GM18505 (cell line): Measurements from ENCODE around the gene C15orf40.
A peak's percentile ranks its signal among the peaks of the same experiment; 100 is the strongest.
"Not testable (repeated sequence)": the region's sequence is repeated elsewhere in the genome, so short reads cannot be mapped to it uniquely, and the experiment has no call there.

ENCODE experiments used
- ATAC-seq: cut with Tn5 transposase; IDR thresholded peaks from one replicate; pipeline ENCODE4 v1.9.1; 2021; ENCODE audit not compliant: unreplicated experiment
- POLR2A ChIP-seq: IDR thresholded peaks from 4 replicates; pipeline ENCODE4 v1.6.1; 2011; ENCODE audit warnings: borderline replicate concordance; ENCODE audit not compliant: insufficient read depth, insufficient read length; ENCODE audit errors: extremely low read depth

Gene C15orf40

GRCh38 chr15:82952158-82953081, 59.0 kb downstream of the C15orf40 start, which contains the start of gene HOMER2:
TSS of gene HOMER2 (minus strand) at chr15:82952720. CDS start at chr15:82952535, 185 bp downstream.
- ATAC-seq, result no peak
- TF ChIP-seq POLR2A, result no peak

GRCh38 chr15:82951472-82952157, 59.8 kb downstream of the C15orf40 start:
- no peak for ATAC-seq
- TF ChIP-seq POLR2A, result no peak

- no peak for TF ChIP-seq POLR2A
- ATAC-seq, result peak; percentile 50
Measured at GRCh38 chr15:82950746-82951370, 60.6 kb downstream of the C15orf40 start.

GRCh38 chr15:82950295-82950694, 61.1 kb downstream of the C15orf40 start:
- peak; percentile 11 for ATAC-seq
- TF ChIP-seq POLR2A, result no peak

GRCh38 chr15:82946155-82946701, 65.2 kb downstream of the C15orf40 start:
- TF ChIP-seq POLR2A, result no peak
- ATAC-seq, result no peak

GRCh38 chr15:82945326-82945725, 66.1 kb downstream of the C15orf40 start:
- ATAC-seq, result no peak
- no peak for TF ChIP-seq POLR2A

- no peak for TF ChIP-seq POLR2A
- ATAC-seq, result no peak
Measured at GRCh38 chr15:82944821-82945220, 66.6 kb downstream of the C15orf40 start.

- ATAC-seq, result no peak
- no peak for TF ChIP-seq POLR2A
Measured at GRCh38 chr15:82944056-82944455, 67.4 kb downstream of the C15orf40 start.

- no peak for TF ChIP-seq POLR2A
- ATAC-seq, result no peak
Measured at GRCh38 chr15:82943176-82943575, 68.3 kb downstream of the C15orf40 start.

GRCh38 chr15:82942691-82943090, 68.7 kb downstream of the C15orf40 start:
- no peak for TF ChIP-seq POLR2A

GRCh38 chr15:82939678-82940077, 71.8 kb downstream of the C15orf40 start:
- not testable (repeated sequence) for ATAC-seq

More at GRCh38 chr15:82942691-82943090, 68.7 kb downstream of the C15orf40 start:
- ATAC-seq, result no peak
